T-helper 1 cell (primary cell): ENCODE measurements around the gene BTNL8.

Experiments used
- DNase-seq, 5 donors: peaks; one replicate each; pipeline ENCODE4 v3.0.0-alpha.2; 2012 to 2020
- total RNA-seq, 4 donors: gene quantifications; one replicate each; lab custom pipeline; 2026; lab: John Stamatoyannopoulos, UW

The BTNL8 gene, protein sequence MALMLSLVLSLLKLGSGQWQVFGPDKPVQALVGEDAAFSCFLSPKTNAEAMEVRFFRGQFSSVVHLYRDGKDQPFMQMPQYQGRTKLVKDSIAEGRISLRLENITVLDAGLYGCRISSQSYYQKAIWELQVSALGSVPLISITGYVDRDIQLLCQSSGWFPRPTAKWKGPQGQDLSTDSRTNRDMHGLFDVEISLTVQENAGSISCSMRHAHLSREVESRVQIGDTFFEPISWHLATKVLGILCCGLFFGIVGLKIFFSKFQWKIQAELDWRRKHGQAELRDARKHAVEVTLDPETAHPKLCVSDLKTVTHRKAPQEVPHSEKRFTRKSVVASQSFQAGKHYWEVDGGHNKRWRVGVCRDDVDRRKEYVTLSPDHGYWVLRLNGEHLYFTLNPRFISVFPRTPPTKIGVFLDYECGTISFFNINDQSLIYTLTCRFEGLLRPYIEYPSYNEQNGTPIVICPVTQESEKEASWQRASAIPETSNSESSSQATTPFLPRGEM
- 0 reads per million in 4 donors for total RNA-seq

DNA sequence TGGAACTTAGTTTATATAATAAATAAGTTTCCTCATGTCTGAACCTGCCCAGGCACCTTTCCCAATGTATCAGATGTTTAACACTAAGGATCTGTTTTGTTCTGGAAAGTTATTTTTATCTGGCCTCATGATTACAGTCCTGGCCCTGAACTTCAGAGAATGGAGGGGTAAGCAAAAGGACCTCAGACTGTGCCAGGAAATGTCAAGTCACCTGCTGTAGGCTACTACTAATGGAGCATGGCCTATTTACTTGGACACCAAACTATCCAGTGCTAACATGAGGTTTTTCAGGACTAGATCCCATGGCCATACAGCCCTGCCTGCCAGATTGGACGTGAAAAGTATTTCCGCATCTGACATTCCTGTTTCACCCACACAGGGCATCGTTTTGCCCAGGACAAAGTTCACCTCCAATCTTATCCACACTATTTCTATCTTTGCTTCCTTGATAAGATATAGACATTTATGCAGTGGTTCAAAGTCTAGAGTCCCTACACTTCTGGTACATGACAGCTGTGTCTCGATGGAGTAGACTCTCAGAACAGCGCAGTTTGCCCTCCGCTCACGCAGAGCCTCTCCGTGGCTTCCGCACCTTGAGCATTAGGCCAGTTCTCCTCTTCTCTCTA is at the start of gene BTNL8:
TSS of gene BTNL8 (plus strand) at position 539 of the 626 bp plus-strand sequence. CDS start 152 bp downstream, outside the sequence.
- no peak for DNase-seq

DNA sequence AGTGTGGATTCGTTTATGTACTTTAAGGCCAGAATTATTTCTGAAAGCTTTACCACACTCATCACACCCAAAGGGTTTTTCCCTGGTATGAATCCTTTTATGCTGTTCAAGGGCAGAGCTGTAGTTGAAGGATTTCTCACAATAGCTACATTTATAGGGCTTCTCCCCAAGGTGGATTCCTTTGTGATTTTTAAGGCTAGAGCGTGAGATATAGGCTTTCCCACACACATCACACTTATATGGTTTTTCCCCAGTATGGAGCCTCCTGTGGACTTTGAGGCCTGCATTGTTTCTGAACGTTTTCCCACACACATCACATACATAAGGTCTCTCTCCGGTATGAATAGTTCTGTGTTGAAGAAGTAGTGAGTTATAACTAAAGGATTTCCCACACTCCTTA is 49.1 kb upstream of the BTNL8 start:
- DNase-seq = no peak

DNA sequence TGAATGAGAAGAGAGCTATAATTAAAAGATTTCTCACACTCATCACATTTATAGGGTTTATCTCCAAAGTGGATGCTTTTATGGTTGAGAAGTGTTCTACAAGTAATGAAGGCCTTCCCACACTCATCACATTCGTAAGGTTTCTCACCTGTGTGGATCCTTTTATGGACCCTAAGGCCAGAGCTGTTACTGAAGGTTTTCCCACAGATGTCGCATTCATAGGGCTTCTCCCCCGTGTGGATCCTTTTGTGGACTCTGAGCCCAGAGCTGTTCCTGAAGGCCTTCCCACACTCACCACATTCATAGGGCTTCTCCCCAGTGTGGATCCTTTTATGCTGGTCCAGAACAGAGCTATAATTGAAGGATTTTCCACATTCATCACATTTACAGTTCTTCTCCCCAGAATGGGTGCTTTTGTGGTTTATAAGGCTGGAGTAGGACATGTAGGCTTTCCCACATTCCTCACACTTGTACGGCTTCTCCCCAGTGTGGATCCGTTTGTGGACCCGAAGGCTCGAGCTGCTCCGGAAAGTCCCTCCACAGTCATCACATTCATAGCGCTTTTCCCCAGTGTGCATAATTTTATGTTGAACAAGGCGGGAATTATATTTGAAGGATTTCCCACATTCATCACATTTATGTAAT is 48.4 kb upstream of the BTNL8 start:
- DNase-seq = no peak

DNA sequence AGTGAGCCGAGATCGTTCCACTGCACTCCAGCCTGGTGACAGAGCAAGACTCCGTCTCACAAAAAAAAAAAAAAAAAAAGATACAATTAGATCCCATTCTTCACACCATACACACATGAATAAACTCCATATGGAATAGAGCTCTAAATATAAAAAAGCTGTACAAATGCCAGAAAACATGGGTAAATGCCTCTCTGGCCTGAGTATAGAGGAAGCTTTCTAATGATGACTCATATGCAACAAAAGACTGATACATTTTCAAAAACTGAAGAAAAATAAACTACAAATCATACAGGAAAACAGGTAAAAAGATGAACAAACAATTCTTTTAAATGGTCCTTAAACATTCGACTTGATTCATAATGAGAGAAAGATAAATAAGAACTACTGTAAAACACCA is 46.5 kb upstream of the BTNL8 start:
- DNase-seq = no peak

DNA sequence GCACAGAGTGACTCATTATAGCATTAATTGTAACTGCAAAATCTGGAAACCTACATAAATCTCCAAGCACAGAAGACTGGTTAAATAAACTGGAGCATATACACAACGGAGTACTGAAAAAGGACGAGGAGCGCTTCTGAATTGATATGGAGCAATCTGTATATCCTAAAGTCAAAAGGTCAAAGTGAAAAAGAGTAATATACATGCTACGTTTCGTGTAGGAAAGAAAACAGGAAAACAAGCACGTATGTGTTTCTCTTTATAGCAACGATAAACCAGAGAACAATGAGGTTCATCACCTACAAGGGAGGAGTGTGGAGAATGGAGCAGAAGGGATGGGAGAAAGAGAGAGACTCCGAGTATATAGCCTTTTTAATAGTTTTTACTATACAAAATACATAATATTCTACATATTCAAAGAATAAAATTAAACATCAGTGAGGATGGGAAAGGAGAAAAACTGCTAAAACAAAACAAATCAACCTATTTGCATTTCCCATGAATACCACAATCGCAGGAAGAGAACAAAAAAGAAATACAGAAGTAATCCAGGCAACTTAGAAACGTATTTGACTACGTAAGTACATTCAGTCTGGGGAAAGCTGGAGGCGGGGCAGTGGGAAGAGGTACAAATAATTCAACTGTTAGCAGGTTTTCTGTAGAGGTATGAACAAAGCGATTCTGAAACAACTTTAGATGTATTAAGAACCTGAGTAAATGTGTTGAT is 45.7 kb upstream of the BTNL8 start:
- DNase-seq = no peak

DNA sequence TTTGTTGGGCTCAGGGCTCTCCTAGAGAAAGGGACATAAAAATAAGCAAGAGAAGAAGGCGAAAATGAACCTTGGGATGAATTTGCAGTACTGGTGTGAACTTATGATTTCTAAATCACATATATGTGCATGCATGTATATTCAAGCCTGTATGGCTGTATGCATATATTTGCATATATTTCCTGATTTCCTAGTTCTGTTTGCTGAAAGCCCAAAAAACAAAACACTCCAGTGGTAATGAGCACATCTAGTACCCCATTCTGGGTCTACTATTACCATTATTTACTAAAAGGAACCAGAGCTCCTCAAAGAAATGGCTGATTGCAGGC is 45.1 kb upstream of the BTNL8 start:
- no peak for DNase-seq

DNA sequence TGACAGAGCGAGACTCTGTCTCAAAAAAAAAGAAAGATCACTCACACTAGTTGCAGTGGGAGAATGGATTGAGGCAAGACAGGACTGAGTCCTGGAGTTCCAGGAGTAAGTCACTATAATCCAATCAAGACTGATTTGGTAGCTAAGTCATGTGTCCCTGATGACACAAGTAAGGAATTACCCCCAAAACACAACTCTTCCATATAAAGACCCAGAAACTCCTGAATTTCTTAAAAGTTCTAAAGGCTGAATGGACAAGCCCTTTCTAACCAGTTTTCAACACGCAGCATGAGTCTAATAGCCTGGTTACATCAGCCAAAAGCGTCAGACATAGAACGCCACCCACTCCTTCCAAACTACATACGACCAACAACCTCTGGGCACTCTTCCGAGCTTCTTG is 40.4 kb upstream of the BTNL8 start:
- DNase-seq = no peak

DNA sequence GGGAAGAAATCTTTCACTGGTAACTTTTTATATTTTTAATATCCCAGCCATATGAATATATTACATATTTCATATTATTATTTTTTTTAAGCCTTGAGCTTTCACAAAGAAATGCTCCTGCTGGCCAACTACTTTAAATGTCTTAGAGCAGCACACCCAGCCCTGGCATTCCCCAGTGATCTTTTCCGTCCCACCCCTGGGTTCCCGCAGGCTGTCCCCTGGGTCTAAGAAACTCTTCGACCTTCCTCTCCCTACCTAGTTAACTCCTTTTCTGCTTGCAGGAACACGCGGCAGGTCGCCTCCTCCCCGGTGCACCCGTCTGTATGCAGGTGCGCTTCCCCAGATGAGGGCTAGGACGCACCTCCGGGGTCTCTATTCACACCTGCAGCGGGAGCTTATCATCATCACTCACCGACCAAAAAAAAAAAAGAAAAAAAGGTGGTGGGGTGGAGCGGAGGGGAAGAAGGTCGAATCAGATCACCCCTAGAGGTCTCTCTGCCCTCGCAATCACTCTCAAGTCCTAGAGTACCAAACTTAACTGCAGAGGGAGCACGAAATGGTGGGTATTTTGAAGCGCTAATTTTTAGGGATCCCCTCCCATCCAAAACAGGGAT is 38.6 kb upstream of the BTNL8 start:
- peak; percentile 25 to 81 (median 46) for DNase-seq

DNA sequence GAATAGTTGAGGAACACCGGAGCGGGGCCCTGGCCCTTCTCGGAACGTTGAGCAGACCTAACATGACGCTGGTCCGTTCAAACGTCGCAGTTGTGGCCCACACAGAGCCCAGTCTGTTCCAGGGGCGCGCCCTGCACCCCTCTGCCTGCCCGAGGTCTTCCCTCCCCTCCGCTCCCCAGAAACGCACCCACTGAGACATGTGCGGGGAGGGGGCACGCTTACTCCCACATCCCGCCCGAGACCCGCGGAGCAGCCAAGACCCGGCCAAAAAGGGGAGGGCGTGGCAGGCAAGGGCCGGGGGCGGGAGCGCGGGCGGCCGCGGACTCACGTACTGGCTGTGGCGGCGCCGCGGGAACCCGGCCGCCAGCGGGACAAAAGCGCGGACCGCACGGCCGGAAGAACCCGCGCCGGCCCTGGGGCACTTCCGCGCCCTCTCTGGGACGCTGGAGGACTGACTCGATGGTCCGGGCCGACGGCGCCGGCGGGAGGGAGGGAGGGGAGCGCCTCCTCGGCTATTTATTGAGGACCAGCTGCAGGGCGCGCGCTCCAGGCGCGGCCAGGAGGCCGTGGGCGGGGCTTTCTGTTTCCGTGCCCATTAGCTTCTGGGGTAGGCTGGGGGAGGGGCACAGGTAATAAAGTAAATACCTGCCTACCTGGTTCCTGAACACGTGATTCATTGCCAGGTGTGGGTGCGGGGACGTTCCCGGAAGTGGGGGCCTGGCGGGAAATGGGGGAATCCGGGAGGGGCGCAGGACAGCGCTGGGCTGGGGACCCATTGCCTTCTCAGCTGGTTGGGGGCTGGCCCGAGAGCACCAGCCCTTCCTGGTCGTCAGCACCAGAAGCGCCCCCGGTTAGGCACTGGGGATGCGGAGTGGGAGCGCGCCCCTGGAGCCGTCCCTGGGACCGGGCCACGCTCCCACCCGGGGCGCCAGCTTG is 37.8 kb upstream of the BTNL8 start, which contains the start of gene ZFP62:
TSS of gene ZFP62 (minus strand) at position 390 of the 936 bp plus-strand sequence. CDS start at position 333, 57 bp downstream.
- peak; percentile 66 to 93 (median 76) for DNase-seq

DNA sequence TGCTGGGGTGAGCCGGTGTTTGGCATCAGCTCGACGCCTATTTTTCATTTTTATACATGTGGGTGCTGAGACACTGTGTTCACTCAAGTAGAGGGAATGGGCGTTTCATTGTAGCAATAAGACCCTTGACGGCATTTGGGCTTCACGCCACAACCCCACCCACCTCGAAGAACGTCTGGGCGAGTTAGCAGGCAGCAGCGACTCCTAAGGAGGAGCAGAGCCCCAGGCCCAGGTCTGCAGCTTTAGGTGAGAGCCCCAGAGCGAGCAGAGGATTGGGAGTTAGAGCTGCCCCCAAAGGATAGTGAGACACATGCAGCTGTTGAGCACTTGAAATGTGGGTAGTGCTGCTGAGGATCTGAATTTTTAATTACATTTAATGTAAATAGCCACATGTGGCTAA is 36.3 kb upstream of the BTNL8 start:
- DNase-seq = no peak

DNA sequence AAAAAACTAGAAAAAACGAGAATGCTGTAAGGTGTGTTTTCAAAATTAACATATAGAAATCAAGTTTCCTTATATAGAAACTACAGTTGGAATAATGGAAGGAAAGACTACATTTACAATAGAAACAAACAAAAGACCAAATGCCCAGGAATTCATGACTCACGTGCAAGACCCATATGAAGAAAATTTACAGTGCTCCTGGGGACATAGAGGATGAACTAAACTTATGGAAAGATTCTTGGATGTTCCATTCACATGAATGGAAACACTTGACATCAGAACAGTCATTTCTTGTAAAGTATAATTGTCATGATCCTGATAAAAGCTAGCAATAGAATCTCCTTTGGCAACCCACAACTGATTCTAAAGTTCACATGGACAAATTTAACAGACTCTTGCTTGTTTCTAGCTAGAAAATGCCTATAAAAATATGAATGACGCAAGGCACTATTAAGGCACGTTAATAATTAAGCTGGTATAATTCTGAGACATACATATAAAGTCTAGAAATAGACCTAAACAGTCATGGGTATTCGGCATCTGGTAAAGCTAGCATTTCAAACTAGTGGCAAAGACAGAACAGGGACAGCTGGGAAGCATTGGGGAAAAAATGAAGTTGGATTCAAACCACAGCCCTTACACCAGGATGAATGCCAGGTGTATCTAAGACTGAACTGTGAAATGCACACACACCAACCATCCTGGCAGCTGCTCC is 32.8 kb upstream of the BTNL8 start:
- no peak for DNase-seq

DNA sequence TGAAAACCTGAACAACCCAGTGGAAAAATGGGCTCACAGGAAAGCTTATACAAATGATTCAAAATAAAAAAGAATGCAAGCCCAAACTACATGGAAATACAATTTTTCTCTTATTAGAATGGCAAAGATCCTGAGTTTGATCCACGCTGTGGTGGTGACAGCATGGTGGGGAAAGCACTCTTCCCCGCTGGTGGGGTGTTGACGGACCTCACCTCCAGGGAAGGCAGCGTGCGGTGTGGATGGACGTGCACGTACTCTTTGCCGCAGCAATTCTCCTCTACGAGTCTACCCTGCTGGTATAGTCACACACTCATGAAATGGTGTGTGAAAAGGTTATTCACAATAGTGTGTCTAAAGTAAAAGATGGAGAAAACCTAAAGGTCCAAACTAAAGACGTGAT is 32.0 kb upstream of the BTNL8 start:
- no peak for DNase-seq

DNA sequence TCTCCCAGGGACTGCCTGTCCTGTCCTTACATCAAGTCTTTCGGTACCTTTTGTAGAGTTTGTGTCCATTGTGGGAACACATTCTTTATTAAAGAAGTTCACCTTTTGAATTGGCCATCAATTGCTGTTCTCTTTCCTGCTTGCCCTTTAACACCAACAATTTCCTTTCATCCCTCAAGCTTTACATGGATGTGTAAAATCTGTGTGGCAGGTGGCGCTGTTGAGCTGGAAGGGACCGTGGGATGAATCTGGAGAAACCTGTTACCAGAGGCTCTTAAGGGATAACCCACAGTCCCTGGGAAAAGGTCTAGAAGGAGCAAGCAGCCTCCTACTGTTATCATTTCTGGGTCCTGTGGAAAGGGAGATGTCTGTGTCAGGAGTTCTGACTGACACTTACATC is 30.0 kb upstream of the BTNL8 start:
- DNase-seq = peak in 4 of 5 donors; percentile 17 to 58 (median 42)

DNA sequence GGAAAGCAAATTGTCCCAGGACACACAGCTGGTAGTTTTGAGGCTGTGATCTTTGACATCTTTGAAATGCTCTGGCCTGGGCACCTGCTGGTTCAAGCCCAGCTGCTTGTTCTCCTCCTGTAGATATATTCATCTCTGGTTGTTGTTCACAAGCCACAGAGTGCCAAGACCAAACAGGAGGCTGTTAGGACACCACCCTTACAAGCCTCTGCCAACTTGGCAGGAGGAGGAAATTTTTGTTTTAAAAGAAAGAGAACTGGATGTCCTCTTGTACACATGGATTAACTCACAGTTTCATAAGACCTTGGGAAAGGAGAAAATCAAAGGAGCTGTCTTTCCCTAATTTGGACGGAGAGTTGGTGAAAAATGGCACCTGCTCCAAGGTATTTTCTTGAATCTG is 29.4 kb upstream of the BTNL8 start:
- no peak for DNase-seq

DNA sequence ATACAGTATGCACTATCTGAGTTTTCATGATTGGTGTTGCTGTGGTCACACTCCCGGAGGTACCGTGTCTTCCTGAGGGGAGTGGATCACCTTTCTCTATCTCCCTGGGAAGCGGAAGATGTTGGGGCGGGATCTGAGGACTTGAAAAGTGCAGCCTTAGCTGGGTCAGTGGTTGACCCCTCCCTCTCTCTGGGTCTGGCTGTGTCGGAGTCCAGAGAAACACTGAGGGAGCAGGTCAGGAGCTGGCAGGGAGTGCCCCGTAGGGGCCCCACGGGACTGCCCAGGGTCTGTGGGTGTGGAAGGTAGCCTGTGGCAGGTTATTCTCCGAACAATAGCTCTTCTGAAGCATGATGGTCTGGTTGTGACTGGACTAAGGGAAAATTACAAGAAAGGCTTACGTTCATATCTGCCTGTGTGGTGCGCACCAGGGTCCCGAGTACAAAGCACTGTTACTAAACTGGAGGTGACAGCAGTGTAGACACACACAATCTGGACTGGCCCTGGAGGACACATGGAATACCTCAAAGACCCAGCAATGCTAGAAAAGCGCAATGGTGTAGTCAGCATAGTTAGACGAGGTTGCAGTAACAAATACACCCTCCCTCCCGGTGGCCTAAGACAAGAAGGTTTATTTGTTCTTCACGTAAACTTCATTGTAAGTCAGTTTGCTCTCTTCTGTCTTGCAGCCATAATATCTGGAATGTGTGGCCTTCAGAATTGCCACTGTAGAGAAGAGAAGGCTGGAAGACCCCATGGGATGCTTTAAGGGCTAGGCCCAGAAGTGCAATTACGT is 28.5 kb upstream of the BTNL8 start:
- DNase-seq = no peak

DNA sequence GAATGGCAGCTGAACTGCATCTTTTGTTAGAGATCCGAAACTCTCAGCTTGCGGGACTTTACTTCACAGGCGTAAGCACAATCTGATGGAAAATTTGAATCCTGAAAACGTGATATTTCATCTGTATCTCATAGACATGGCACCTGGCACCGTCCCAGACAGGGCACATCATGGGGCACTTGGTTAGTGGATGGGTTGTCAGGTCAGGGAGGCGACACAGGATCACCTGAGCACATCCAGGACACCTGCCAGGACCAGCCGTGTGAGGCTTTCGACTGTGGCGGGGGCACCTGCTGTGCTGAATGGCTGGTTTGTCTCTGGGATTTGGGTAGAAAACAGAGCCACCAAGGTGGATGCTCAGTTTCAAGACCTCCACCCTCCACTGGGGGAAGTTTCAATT is 26.5 kb upstream of the BTNL8 start:
- no peak for DNase-seq

DNA sequence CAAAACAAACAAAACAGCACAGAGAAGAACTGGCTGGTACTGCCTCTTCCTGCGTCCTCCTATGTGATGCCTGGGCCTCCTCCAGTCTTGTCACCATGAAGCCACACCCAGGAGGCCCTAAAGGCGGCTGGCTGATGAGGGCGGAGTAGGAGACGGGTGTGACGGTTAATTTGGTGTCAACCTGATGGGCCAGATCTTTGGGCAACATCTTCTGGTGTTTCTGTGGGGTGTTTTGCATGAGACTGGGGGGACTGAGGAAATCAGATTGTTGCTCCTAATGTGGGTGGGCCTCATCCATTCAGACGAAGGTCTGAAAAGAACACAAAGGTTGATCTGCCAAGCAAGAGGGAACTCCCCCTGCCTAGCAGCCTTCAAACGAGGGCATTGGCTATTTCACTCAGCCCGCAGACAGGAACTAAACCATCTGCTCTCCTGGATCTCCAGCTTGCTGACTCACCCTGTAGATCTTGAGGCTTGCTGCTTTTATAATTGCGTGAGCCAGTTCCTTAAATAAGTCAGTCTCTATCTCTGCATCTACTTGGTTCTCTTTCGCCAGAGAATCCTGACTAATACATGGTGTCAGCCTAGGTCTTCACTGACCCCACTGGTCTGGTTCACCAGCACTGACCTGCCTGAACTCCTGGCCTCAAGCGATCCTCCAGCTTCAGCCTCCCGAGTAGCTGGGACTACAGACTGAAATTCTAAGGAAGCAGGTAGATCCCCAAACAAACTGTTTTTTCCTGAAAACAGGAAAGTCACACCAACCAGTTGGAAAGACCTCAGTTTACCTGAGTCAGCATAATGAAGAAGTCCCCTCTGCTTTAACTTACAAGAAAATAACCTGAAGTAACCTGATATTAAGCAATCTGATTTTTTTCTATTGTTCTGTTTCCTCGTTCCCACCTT is 25.1 kb upstream of the BTNL8 start:
- peak in 2 of 5 donors; percentile 12 to 59 for DNase-seq

DNA sequence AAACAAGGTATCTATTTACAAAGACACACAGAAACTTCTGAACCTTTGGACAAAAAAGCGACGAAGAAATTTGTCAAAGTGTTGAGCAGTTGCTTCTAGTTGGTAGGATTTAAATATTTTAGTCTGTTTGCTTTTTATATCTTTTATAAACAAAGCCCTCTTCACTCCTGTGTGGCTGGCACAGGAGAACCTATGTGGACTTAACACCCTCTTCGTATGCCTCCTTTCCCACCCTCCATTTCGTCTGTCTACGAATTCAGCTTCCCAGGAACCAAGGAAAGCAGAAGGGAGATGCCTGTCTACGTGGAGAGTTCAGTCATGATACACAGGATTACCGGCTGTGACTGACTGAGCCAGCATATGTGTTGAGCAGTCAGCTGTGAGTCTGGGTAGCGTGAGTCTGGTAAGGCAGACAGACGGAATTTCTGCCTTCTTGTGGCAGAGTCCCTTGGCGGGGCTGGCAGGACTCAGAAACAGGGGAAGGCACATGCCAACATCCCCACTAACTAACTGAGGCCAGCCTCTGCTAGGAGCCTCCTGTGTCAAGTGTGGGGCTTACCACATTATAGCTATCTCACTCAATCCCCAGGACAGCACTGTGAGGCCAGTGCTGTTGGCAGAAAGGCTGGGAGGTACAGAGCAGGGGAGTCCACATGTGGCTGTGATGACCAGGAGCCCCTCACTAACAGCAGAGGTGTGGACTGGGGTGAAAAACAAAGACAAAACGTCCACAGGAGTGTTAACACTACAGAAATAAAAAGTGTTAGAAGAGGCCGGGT is 24.0 kb upstream of the BTNL8 start:
- DNase-seq = no peak
